ENCODE measurements around the gene RPS14.

The RPS14 gene

DNA sequence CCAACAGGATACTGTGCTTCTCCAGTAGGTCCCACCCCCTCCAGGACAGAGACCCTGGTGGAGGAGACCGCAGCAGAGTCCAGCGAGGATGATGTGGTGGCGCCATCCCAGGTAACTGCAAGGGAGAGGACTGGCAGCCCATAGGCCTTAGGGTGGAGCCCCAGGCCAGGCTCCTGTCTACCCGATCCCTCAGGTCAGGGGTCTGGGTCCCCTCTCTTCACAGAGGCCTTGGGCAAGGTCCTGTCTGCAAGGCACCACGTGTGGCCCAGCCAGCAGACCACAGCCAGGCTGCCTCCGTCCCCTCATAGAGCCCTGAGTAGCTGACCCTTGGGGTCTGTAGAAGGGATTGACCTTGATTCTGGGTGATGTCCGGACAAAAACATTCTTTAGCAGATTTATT lies 56.9 kb downstream of the RPS14 start:
- TF ChIP-seq, protein P1, sequence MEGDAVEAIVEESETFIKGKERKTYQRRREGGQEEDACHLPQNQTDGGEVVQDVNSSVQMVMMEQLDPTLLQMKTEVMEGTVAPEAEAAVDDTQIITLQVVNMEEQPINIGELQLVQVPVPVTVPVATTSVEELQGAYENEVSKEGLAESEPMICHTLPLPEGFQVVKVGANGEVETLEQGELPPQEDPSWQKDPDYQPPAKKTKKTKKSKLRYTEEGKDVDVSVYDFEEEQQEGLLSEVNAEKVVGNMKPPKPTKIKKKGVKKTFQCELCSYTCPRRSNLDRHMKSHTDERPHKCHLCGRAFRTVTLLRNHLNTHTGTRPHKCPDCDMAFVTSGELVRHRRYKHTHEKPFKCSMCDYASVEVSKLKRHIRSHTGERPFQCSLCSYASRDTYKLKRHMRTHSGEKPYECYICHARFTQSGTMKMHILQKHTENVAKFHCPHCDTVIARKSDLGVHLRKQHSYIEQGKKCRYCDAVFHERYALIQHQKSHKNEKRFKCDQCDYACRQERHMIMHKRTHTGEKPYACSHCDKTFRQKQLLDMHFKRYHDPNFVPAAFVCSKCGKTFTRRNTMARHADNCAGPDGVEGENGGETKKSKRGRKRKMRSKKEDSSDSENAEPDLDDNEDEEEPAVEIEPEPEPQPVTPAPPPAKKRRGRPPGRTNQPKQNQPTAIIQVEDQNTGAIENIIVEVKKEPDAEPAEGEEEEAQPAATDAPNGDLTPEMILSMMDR (IDR thresholded peaks at IDR 0.05; ENCODE audit: extremely low read depth, insufficient read depth, missing control alignments), result no peak
- no peak for DNase-seq (ENCODE audit: low spot score)
- in situ Hi-C loops (cut with MboI; ENCODE audit: low pct_unique_long_range_greater_than_20kb, low sequenced_read_pairs, unreplicated experiment), result no loop called here

All from GM13977 (cell line).